ENCODE results near the gene HAPSTR1. TPM values are rescaled to one million over a fixed set of nuclear protein-coding genes. Genes with fewer than 3 reads are reported as not detected.

The HAPSTR1 gene
- total and polyA plus RNA-seq, 2 of the 8 experiments (the other 6 are each of a cell fraction or from before 2014, with no cell fraction given) = 11.9 to 66.1 TPM

DNA sequence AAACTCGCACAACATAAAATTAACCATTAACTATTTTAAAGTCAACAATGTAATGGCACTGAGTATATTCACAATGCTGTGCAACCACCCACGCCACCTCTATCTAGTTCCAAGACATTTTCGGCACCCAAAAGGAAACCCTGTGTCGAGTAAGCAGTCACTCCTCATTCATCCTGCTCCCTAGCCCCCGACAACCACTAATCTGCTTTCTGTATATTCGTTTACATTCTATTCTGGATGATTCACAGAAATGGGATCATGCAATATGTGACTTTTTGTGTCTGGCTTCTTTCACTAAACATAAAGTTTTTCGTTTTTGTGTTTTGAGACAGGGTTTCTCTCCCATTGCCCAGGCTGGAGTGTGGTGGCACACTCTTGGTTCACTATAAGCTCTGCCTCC lies 42.2 kb upstream of the HAPSTR1 start (continued):
- TF ChIP-seq, protein P1, sequence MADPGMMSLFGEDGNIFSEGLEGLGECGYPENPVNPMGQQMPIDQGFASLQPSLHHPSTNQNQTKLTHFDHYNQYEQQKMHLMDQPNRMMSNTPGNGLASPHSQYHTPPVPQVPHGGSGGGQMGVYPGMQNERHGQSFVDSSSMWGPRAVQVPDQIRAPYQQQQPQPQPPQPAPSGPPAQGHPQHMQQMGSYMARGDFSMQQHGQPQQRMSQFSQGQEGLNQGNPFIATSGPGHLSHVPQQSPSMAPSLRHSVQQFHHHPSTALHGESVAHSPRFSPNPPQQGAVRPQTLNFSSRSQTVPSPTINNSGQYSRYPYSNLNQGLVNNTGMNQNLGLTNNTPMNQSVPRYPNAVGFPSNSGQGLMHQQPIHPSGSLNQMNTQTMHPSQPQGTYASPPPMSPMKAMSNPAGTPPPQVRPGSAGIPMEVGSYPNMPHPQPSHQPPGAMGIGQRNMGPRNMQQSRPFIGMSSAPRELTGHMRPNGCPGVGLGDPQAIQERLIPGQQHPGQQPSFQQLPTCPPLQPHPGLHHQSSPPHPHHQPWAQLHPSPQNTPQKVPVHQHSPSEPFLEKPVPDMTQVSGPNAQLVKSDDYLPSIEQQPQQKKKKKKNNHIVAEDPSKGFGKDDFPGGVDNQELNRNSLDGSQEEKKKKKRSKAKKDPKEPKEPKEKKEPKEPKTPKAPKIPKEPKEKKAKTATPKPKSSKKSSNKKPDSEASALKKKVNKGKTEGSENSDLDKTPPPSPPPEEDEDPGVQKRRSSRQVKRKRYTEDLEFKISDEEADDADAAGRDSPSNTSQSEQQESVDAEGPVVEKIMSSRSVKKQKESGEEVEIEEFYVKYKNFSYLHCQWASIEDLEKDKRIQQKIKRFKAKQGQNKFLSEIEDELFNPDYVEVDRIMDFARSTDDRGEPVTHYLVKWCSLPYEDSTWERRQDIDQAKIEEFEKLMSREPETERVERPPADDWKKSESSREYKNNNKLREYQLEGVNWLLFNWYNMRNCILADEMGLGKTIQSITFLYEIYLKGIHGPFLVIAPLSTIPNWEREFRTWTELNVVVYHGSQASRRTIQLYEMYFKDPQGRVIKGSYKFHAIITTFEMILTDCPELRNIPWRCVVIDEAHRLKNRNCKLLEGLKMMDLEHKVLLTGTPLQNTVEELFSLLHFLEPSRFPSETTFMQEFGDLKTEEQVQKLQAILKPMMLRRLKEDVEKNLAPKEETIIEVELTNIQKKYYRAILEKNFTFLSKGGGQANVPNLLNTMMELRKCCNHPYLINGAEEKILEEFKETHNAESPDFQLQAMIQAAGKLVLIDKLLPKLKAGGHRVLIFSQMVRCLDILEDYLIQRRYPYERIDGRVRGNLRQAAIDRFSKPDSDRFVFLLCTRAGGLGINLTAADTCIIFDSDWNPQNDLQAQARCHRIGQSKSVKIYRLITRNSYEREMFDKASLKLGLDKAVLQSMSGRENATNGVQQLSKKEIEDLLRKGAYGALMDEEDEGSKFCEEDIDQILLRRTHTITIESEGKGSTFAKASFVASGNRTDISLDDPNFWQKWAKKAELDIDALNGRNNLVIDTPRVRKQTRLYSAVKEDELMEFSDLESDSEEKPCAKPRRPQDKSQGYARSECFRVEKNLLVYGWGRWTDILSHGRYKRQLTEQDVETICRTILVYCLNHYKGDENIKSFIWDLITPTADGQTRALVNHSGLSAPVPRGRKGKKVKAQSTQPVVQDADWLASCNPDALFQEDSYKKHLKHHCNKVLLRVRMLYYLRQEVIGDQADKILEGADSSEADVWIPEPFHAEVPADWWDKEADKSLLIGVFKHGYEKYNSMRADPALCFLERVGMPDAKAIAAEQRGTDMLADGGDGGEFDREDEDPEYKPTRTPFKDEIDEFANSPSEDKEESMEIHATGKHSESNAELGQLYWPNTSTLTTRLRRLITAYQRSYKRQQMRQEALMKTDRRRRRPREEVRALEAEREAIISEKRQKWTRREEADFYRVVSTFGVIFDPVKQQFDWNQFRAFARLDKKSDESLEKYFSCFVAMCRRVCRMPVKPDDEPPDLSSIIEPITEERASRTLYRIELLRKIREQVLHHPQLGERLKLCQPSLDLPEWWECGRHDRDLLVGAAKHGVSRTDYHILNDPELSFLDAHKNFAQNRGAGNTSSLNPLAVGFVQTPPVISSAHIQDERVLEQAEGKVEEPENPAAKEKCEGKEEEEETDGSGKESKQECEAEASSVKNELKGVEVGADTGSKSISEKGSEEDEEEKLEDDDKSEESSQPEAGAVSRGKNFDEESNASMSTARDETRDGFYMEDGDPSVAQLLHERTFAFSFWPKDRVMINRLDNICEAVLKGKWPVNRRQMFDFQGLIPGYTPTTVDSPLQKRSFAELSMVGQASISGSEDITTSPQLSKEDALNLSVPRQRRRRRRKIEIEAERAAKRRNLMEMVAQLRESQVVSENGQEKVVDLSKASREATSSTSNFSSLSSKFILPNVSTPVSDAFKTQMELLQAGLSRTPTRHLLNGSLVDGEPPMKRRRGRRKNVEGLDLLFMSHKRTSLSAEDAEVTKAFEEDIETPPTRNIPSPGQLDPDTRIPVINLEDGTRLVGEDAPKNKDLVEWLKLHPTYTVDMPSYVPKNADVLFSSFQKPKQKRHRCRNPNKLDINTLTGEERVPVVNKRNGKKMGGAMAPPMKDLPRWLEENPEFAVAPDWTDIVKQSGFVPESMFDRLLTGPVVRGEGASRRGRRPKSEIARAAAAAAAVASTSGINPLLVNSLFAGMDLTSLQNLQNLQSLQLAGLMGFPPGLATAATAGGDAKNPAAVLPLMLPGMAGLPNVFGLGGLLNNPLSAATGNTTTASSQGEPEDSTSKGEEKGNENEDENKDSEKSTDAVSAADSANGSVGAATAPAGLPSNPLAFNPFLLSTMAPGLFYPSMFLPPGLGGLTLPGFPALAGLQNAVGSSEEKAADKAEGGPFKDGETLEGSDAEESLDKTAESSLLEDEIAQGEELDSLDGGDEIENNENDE (IDR thresholded peaks at IDR 0.05; ENCODE audit: insufficient replicate concordance, low read length) = no peak
- TF ChIP-seq EGR1 (IDR thresholded peaks at IDR 0.05; ENCODE audit: borderline replicate concordance, low read depth, low read length) (no peak), SIX5 (IDR thresholded peaks at IDR 0.05; ENCODE audit: low read depth, low read length) (no peak), BACH1 (IDR thresholded peaks at IDR 0.05; ENCODE audit: low read length) (no peak), CBX8 (IDR thresholded peaks at IDR 0.05; ENCODE audit: borderline replicate concordance, low read depth, low read length) (no peak), GABPA (IDR thresholded peaks at IDR 0.05; ENCODE audit: borderline replicate concordance, insufficient read depth, low read length) (no peak), HDAC2 (IDR thresholded peaks at IDR 0.05; ENCODE audit: borderline replicate concordance in 1 of 2, low read depth in 2 of 2, low read length in 2 of 2) (no peak), YY1 (IDR thresholded peaks at IDR 0.05; ENCODE audit: low read depth, low read length) (no peak), NANOG (IDR thresholded peaks at IDR 0.05; ENCODE audit: insufficient read depth, low read depth, low read length, poor library complexity, severe bottlenecking) (no peak), EP300 (IDR thresholded peaks at IDR 0.05; ENCODE audit: borderline replicate concordance in 1 of 2, low read depth in 2 of 2, low read length in 2 of 2) (no peak)
- TF ChIP-seq, protein P2, sequence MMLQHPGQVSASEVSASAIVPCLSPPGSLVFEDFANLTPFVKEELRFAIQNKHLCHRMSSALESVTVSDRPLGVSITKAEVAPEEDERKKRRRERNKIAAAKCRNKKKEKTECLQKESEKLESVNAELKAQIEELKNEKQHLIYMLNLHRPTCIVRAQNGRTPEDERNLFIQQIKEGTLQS (IDR thresholded peaks at IDR 0.05; ENCODE audit: insufficient read depth, low read depth, low read length) = no peak

Data from H1 (cell line).